SK-N-MC (cell line): ENCODE measurements around the gene PITRM1.

Experiments used
- EZH2 ChIP-seq: fragments of 200-600 bp; sonication (generic); IDR thresholded peaks from one replicate; pipeline ENCODE4 v1.6.1; 2017; ENCODE audit warnings: antibody characterized with exemption
- POLR2AphosphoS5 ChIP-seq: IDR thresholded peaks from 2 replicates; pipeline ENCODE4 v1.6.1; 2012; ENCODE audit warnings: mild to moderate bottlenecking, low read depth, low read length, borderline replicate concordance

GRCh38 chr10:3143366-3143765, 29.2 kb downstream of the PITRM1 start:
- TF ChIP-seq POLR2AphosphoS5 (no peak), EZH2 (no peak)
